GM19452 (cell line): Measurements from ENCODE around the gene ANGPTL4.
"Not testable (repeated sequence)": the region's sequence is repeated elsewhere in the genome, so short reads cannot be mapped to it uniquely, and the experiment has no call there.

ENCODE experiments used
- ATAC-seq: cut with Tn5 transposase; IDR thresholded peaks from one replicate; pipeline ENCODE4 v1.9.1; 2021; ENCODE audit not compliant: unreplicated experiment

The ANGPTL4 gene

GRCh38 chr19:8389891-8390616 is 26.1 kb downstream of the ANGPTL4 start, which contains the start of gene RAB11B:
TSS of gene RAB11B (plus strand) at chr19:8390360. CDS start at chr19:8390417, 57 bp downstream.
- peak; percentile 85 for ATAC-seq

- peak; percentile 33 for ATAC-seq
Measured at GRCh38 chr19:8390617-8390981, 26.6 kb downstream of the ANGPTL4 start.

GRCh38 chr19:8391198-8392016 is 27.5 kb downstream of the ANGPTL4 start:
- no peak for ATAC-seq

GRCh38 chr19:8392017-8392591 is 28.1 kb downstream of the ANGPTL4 start:
- ATAC-seq: no peak

GRCh38 chr19:8393192-8393870 is 29.4 kb downstream of the ANGPTL4 start:
- ATAC-seq: no peak

GRCh38 chr19:8393871-8394250 is 29.9 kb downstream of the ANGPTL4 start:
- ATAC-seq: no peak

GRCh38 chr19:8395621-8396082 is 31.7 kb downstream of the ANGPTL4 start:
- ATAC-seq: no peak

- no peak for ATAC-seq
Measured at GRCh38 chr19:8396185-8396562, 32.2 kb downstream of the ANGPTL4 start.

GRCh38 chr19:8396563-8397203 is 32.7 kb downstream of the ANGPTL4 start:
- ATAC-seq: no peak

- no peak for ATAC-seq
Measured at GRCh38 chr19:8397271-8397670, 33.3 kb downstream of the ANGPTL4 start.

- ATAC-seq: no peak
Measured at GRCh38 chr19:8397746-8398310, 33.9 kb downstream of the ANGPTL4 start.

GRCh38 chr19:8398311-8398771 is 34.4 kb downstream of the ANGPTL4 start:
- ATAC-seq: no peak

GRCh38 chr19:8399681-8400188 is 35.8 kb downstream of the ANGPTL4 start:
- no peak for ATAC-seq

GRCh38 chr19:8401981-8402411 is 38.0 kb downstream of the ANGPTL4 start:
- ATAC-seq: no peak

- ATAC-seq: no peak
Measured at GRCh38 chr19:8403098-8403819, 39.3 kb downstream of the ANGPTL4 start.

GRCh38 chr19:8403820-8404109 is 39.8 kb downstream of the ANGPTL4 start:
- ATAC-seq: no peak

- ATAC-seq: no peak
Measured at GRCh38 chr19:8404391-8405151, 40.6 kb downstream of the ANGPTL4 start.

GRCh38 chr19:8410718-8411117 is 46.8 kb downstream of the ANGPTL4 start:
- ATAC-seq: not testable (repeated sequence)
